Osteocyte (in vitro differentiated cells): ENCODE results near the gene LRRC26. TPM values are rescaled to one million over a fixed set of nuclear protein-coding genes. Genes with fewer than 3 reads are reported as not detected.

Experiments
- microRNA-seq: library from miRNA; unstranded; fragments of <30 nt; microRNA quantifications from one replicate; pipeline ENCODE4 v1.1.0, GENCODE V29; 2020; ENCODE audit not compliant: unreplicated experiment
- total RNA-seq: library from RNA; stranded (reverse); gene quantifications from 2 replicates; pipeline ENCODE4 v1.2.1, GENCODE V29; 2021

Gene LRRC26
- total RNA-seq, 1 donor from 2014 or later, result not detected

Small RNA genes within 50 kb of the gene (microRNA-seq; reads per million reads assigned to microRNA genes)
- gene MIR3621, result not detected

Other genes starting within 250 kb of the LRRC26 start
- 84.4 and 93.0 TPM in 2 replicates for gene FBXW5, start 225.3 kb downstream of the LRRC26 start, total RNA-seq
- gene C8G, start 224.8 kb downstream of the LRRC26 start, total RNA-seq, result 1.3 and 1.7 TPM in 2 replicates
- gene LCN12, start 217.8 kb downstream of the LRRC26 start, total RNA-seq, result 0.57 and 1.4 TPM in 2 replicates
- 123 and 129 TPM in 2 replicates for gene PTGDS, start 192.5 kb downstream of the LRRC26 start, total RNA-seq
- 3.0 and 3.4 TPM in 2 replicates for gene LCNL1, start 187.1 kb downstream of the LRRC26 start, total RNA-seq
- 38.5 and 51.4 TPM in 2 replicates for gene PAXX, start 177.6 kb downstream of the LRRC26 start, total RNA-seq
- gene CLIC3, start 173.5 kb downstream of the LRRC26 start, total RNA-seq, result 0.52 TPM in 1 of 2 replicates, not detected in the other
- 47.6 and 55.1 TPM in 2 replicates for gene ABCA2, start 141.8 kb downstream of the LRRC26 start, total RNA-seq
- gene FUT7, start 138.0 kb downstream of the LRRC26 start, total RNA-seq, result 0.13 TPM in 1 of 2 replicates, not detected in the other
- gene NPDC1, start 123.9 kb downstream of the LRRC26 start, total RNA-seq, result 84.4 and 91.0 TPM in 2 replicates
- 0.46 TPM in 1 of 2 replicates, not detected in the other for gene ENTPD2, start 116.0 kb downstream of the LRRC26 start, total RNA-seq
- 3.1 and 3.4 TPM in 2 replicates for gene SAPCD2, start 99.5 kb downstream of the LRRC26 start, total RNA-seq
- 34.2 and 38.3 TPM in 2 replicates for gene UAP1L1, start 92.5 kb downstream of the LRRC26 start, total RNA-seq
- gene MAN1B1, start 83.1 kb downstream of the LRRC26 start, total RNA-seq, result 109 and 120 TPM in 2 replicates
- 118 TPM in 2 replicates for gene DPP7, start 55.3 kb downstream of the LRRC26 start, total RNA-seq
- not detected in 2 replicates for gene GRIN1, start 30.9 kb downstream of the LRRC26 start, total RNA-seq
- not detected in 2 replicates for gene TMEM210, start 2.0 kb upstream of the LRRC26 start, total RNA-seq
- gene ANAPC2, start 18.5 kb upstream of the LRRC26 start, total RNA-seq, result 59.3 and 61.0 TPM in 2 replicates
- 57.4 and 58.1 TPM in 2 replicates for gene SSNA1, start 18.6 kb upstream of the LRRC26 start, total RNA-seq
- gene TPRN, start 30.7 kb upstream of the LRRC26 start, total RNA-seq, result 19.8 and 21.7 TPM in 2 replicates
- 40.5 and 41.2 TPM in 2 replicates for gene TMEM203, start 35.6 kb upstream of the LRRC26 start, total RNA-seq
- gene NDOR1, start 35.6 kb upstream of the LRRC26 start, total RNA-seq, result 15.5 and 20.5 TPM in 2 replicates
- gene RNF208, start 52.2 kb upstream of the LRRC26 start, total RNA-seq, result 7.2 and 8.0 TPM in 2 replicates
- gene CYSRT1, start 55.1 kb upstream of the LRRC26 start, total RNA-seq, result 1.5 and 1.7 TPM in 2 replicates
- gene RNF224, start 57.5 kb upstream of the LRRC26 start, total RNA-seq, result not detected in 2 replicates
- gene SLC34A3, start 60.9 kb upstream of the LRRC26 start, total RNA-seq, result not detected in 2 replicates
- 132 and 136 TPM in 2 replicates for gene TUBB4B, start 71.2 kb upstream of the LRRC26 start, total RNA-seq
- gene STPG3, start 81.2 kb upstream of the LRRC26 start, total RNA-seq, result 0.50 and 0.78 TPM in 2 replicates
- gene NELFB, start 85.3 kb upstream of the LRRC26 start, total RNA-seq, result 54.1 and 57.6 TPM in 2 replicates
- 1.2 and 1.9 TPM in 2 replicates for gene TOR4A, start 107.7 kb upstream of the LRRC26 start, total RNA-seq
- 1.8 and 2.1 TPM in 2 replicates for gene NRARP, start 132.2 kb upstream of the LRRC26 start, total RNA-seq